ENCODE measurements around the gene DPPA5.
"Not testable (repeated sequence)": the region's sequence is repeated elsewhere in the genome, so short reads cannot be mapped to it uniquely, and the experiment has no call there.

DNA sequence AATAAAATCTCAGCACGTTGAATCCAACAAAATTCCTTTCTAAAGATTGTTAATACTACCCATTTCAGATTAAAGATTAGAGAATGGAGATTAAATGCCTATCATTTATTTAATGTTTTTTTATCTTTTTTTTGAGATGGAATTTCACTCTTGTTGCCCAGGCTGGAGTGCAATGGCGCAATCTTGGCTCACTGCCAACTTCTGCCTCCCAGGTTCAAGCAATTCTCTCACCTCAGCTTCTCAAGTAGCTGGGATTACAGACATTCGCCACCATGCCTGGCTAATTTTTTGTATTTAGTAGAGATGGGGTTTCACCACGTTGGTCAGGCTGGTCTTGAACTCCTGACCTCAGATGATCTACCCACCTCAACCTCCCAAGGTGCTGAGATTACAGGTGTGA, 38.1 kb upstream of the DPPA5 start:
- TF ChIP-seq POLR2A (IDR thresholded peaks at IDR 0.05; ENCODE audit: low read length); GATA1 (IDR thresholded peaks at IDR 0.05; ENCODE audit: low read depth, low read length): not testable (repeated sequence)
